ENCODE data around the gene SERPIND1.

GRCh38 chr22:20744456-20744855, 29.5 kb upstream of the SERPIND1 start:
- TF ChIP-seq, protein P1, sequence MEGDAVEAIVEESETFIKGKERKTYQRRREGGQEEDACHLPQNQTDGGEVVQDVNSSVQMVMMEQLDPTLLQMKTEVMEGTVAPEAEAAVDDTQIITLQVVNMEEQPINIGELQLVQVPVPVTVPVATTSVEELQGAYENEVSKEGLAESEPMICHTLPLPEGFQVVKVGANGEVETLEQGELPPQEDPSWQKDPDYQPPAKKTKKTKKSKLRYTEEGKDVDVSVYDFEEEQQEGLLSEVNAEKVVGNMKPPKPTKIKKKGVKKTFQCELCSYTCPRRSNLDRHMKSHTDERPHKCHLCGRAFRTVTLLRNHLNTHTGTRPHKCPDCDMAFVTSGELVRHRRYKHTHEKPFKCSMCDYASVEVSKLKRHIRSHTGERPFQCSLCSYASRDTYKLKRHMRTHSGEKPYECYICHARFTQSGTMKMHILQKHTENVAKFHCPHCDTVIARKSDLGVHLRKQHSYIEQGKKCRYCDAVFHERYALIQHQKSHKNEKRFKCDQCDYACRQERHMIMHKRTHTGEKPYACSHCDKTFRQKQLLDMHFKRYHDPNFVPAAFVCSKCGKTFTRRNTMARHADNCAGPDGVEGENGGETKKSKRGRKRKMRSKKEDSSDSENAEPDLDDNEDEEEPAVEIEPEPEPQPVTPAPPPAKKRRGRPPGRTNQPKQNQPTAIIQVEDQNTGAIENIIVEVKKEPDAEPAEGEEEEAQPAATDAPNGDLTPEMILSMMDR (IDR thresholded peaks at IDR 0.05), result no peak
- TF ChIP-seq POLR2A (IDR thresholded peaks at IDR 0.05; ENCODE audit: low read depth) (no peak), POLR2AphosphoS5 (IDR thresholded peaks at IDR 0.05) (no peak), EP300 (IDR thresholded peaks at IDR 0.05) (no peak)

Measured in esophagus muscularis mucosa (tissue), 4 donors.